DND-41 (cell line): ENCODE measurements around the gene SLC25A28.

Source experiments
- EZH2 ChIP-seq: IDR thresholded peaks from 3 replicates; pipeline ENCODE4 v1.6.1; 2012; ENCODE audit warnings: borderline replicate concordance, low read depth, mild to moderate bottlenecking, moderate library complexity, low read length, inconsistent platforms; ENCODE audit not compliant: severe bottlenecking
- TF ChIP-seq, protein P1 (sequence below): IDR thresholded peaks from 2 replicates; pipeline ENCODE4 v1.5.1; 2012; ENCODE audit warnings: borderline replicate concordance, low read length, moderate library complexity, mild to moderate bottlenecking; ENCODE audit not compliant: poor library complexity, severe bottlenecking; ENCODE audit errors: extremely low read depth

DNA sequence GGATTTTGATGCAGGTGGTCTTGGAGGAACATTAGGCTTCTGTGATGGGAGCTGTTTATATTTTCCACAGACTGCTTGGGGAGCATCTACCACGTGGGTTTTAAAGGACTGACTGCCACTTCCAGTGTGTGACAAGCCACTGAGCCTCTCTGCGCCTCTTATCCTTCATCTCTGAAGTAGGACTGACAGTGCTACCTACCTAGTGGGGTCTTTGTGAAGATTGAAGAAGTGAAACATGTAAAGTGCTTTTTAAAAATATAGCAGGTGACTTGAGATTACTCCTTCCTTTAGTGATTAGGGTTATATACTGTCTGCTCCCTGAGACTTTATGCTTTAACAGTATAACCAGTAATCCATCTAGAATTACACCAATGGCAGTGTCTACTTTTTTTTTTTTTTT is 57.6 kb downstream of the SLC25A28 start:
- TF ChIP-seq, protein P1, sequence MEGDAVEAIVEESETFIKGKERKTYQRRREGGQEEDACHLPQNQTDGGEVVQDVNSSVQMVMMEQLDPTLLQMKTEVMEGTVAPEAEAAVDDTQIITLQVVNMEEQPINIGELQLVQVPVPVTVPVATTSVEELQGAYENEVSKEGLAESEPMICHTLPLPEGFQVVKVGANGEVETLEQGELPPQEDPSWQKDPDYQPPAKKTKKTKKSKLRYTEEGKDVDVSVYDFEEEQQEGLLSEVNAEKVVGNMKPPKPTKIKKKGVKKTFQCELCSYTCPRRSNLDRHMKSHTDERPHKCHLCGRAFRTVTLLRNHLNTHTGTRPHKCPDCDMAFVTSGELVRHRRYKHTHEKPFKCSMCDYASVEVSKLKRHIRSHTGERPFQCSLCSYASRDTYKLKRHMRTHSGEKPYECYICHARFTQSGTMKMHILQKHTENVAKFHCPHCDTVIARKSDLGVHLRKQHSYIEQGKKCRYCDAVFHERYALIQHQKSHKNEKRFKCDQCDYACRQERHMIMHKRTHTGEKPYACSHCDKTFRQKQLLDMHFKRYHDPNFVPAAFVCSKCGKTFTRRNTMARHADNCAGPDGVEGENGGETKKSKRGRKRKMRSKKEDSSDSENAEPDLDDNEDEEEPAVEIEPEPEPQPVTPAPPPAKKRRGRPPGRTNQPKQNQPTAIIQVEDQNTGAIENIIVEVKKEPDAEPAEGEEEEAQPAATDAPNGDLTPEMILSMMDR, result no peak
- no peak for TF ChIP-seq EZH2
